Neural crest cell (in vitro differentiated cells): ENCODE measurements around the gene BIVM. TPM values are rescaled to one million over a fixed set of nuclear protein-coding genes. Genes with fewer than 3 reads are reported as not detected.
A peak's percentile ranks its signal among the peaks of the same experiment; 100 is the strongest.

Source experiments
- DNase-seq: peaks from one replicate; pipeline ENCODE4 v3.0.0; 2021; ENCODE audit warnings: low read depth, mixed read lengths, low spot score
- H3K27ac Mint-ChIP-seq: one replicate; pipeline ENCODE4 v1.8.0; 2021; ENCODE audit warnings: mild to moderate bottlenecking, mixed read lengths; ENCODE audit not compliant: unreplicated experiment
- H3K27me3 Mint-ChIP-seq: 2 replicates; pipeline ENCODE4 v1.8.0; 2021; ENCODE audit warnings: low read depth, mild to moderate bottlenecking, mixed read lengths
- H3K36me3 Mint-ChIP-seq: 2 replicates; pipeline ENCODE4 v1.8.0; 2021; ENCODE audit warnings: low read depth, mild to moderate bottlenecking, mixed read lengths
- H3K4me1 Mint-ChIP-seq: 2 replicates; pipeline ENCODE4 v1.8.0; 2021; ENCODE audit warnings: mixed read lengths
- H3K4me3 Mint-ChIP-seq: one replicate; pipeline ENCODE4 v1.8.0; 2021; ENCODE audit warnings: mild to moderate bottlenecking, mixed read lengths
- H3K9me3 Mint-ChIP-seq: 2 replicates; pipeline ENCODE4 v1.8.0; 2021; ENCODE audit warnings: mixed read lengths
- total RNA-seq: library from RNA; stranded (reverse); gene quantifications from 2 replicates; pipeline ENCODE4 v1.2.1, GENCODE V29; 2021
- TF ChIP-seq, protein P1 (sequence below): fragments of 200-600 bp; sonication (generic); conservative IDR thresholded peaks from 2 replicates; pipeline ENCODE4 v1.5.0; 2021; ENCODE audit warnings: antibody characterized with exemption, mild to moderate bottlenecking

BIVM gene
- total RNA-seq, 1 donor from 2014 or later: 26.4 TPM

DNA sequence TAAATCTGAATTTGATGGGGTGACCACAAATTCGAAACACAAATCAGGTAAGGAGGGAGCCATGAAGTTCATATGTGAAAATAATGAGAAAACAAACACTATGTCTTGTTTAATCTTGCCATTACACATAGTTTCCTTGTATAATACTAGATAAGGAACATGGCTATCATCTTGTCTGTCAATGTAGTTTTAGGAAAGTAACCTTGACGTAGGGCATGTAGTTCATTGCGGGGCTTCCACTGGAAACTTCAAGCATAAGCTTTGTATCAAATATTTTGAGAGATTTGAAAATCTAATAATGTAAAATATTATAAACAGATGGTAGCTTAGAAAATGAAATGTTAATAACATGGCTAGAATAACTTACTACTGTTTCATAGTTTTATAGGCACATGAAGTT is 8.8 kb downstream of the BIVM start:
- peaks cover 9% of the 10 kb centered on the region for H3K4me1 Mint-ChIP-seq
- H3K9me3 Mint-ChIP-seq: peaks cover 2% of the 10 kb centered on the region
- DNase-seq: no peak
- H3K36me3 Mint-ChIP-seq: peaks cover 33% of the 10 kb centered on the region
- no peak overlapping the region for H3K27ac Mint-ChIP-seq
- TF ChIP-seq, protein P1, sequence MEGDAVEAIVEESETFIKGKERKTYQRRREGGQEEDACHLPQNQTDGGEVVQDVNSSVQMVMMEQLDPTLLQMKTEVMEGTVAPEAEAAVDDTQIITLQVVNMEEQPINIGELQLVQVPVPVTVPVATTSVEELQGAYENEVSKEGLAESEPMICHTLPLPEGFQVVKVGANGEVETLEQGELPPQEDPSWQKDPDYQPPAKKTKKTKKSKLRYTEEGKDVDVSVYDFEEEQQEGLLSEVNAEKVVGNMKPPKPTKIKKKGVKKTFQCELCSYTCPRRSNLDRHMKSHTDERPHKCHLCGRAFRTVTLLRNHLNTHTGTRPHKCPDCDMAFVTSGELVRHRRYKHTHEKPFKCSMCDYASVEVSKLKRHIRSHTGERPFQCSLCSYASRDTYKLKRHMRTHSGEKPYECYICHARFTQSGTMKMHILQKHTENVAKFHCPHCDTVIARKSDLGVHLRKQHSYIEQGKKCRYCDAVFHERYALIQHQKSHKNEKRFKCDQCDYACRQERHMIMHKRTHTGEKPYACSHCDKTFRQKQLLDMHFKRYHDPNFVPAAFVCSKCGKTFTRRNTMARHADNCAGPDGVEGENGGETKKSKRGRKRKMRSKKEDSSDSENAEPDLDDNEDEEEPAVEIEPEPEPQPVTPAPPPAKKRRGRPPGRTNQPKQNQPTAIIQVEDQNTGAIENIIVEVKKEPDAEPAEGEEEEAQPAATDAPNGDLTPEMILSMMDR: no peak
- no peaks in the 10 kb centered on the region for H3K27me3 Mint-ChIP-seq
- H3K4me3 Mint-ChIP-seq: no peak overlapping the region

- no peaks in the 10 kb centered on the region for H3K27me3 Mint-ChIP-seq
- no peak overlapping the region for H3K4me3 Mint-ChIP-seq
- DNase-seq: no peak
- H3K4me1 Mint-ChIP-seq: peaks cover 14% of the 10 kb centered on the region
- TF ChIP-seq, protein P1: no peak
- H3K36me3 Mint-ChIP-seq: peaks cover 23% of the 10 kb centered on the region
- peaks cover 2% of the 10 kb centered on the region for H3K9me3 Mint-ChIP-seq
- peak overlapping the region; percentile 27 for H3K27ac Mint-ChIP-seq
Observed at GRCh38 chr13:102812611-102813287, 13.8 kb downstream of the BIVM start.

- H3K27ac Mint-ChIP-seq: peak overlapping the region; percentile 10
- peaks cover 21% of the 10 kb centered on the region for H3K36me3 Mint-ChIP-seq
- no peaks in the 10 kb centered on the region for H3K27me3 Mint-ChIP-seq
- TF ChIP-seq, protein P1: no peak
- H3K9me3 Mint-ChIP-seq: peaks cover 2% of the 10 kb centered on the region
- peaks cover 14% of the 10 kb centered on the region for H3K4me1 Mint-ChIP-seq
- no peak overlapping the region for H3K4me3 Mint-ChIP-seq
- DNase-seq: no peak
Observed at GRCh38 chr13:102814025-102814607, 15.2 kb downstream of the BIVM start.

GRCh38 chr13:102814793-102815192 is 15.9 kb downstream of the BIVM start:
- no peak overlapping the region for H3K4me3 Mint-ChIP-seq
- DNase-seq: no peak
- peaks cover 14% of the 10 kb centered on the region for H3K4me1 Mint-ChIP-seq
- peaks cover 2% of the 10 kb centered on the region for H3K9me3 Mint-ChIP-seq
- no peaks in the 10 kb centered on the region for H3K27me3 Mint-ChIP-seq
- no peak overlapping the region for H3K27ac Mint-ChIP-seq
- peaks cover 20% of the 10 kb centered on the region for H3K36me3 Mint-ChIP-seq
- TF ChIP-seq, protein P1: no peak

DNA sequence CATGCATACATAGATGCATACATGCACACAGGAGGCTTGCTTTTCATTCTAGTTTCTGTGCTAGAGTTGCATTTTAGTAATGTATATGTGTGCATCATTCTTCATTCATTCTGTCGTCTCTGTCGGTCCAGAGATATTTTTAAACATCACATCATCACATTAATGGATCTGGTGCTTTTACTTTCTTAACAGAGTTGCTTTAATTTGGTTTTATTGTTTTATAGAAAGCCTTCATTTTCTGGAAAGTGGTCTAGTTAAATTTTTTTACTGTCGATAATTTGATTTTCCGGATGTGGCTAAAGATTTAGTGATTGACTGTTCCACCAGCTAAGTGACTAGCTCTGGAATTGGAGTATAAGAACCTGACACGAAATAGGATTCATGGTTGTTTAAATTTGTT is 16.9 kb downstream of the BIVM start:
- no peaks in the 10 kb centered on the region for H3K27me3 Mint-ChIP-seq

More for the DNA sequence above, 16.9 kb downstream of the BIVM start:
- Mint-ChIP-seq H3K36me3 (peaks cover 17% of the 10 kb centered on the region), H3K4me3 (no peak overlapping the region), H3K9me3 (peaks cover 2% of the 10 kb centered on the region), H3K4me1 (peaks cover 14% of the 10 kb centered on the region), H3K27ac (no peak overlapping the region)
- DNase-seq: no peak
- TF ChIP-seq, protein P1: no peak
